SK-N-SH (cell line): ENCODE measurements around the gene RIMOC1. TPM values are rescaled to one million over a fixed set of nuclear protein-coding genes. Genes with fewer than 3 reads are reported as not detected.
"Not testable (repeated sequence)": the region's sequence is repeated elsewhere in the genome, so short reads cannot be mapped to it uniquely, and the experiment has no call there.

ENCODE experiments used
- CTCF ChIA-PET: fragments of 300-600, 350-600 bp; formaldehyde crosslinking; extraction: SDS; loops from one replicate; lab custom pipeline; 2021; lab: Yijun Ruan, JAX
- POLR2A ChIA-PET: fragments of 350-600 bp; sonication (Branson Sonifier 250); formaldehyde crosslinking; extraction: SDS; loops from one replicate; lab custom pipeline; 2020; ENCODE audit warnings: antibody characterized with exemption, inconsistent platforms; lab: Yijun Ruan, JAX
- DNase-seq: peaks from one replicate; pipeline ENCODE4 v3.0.0; 2012
- H2AFZ ChIP-seq: fragments of 200-600 bp; sonication (generic); 2 replicates; pipeline ENCODE4 v1.8.1; 2016; ENCODE audit warnings: antibody characterized with exemption, mild to moderate bottlenecking, low read depth
- H3F3A ChIP-seq: fragments of 200-600 bp; sonication (generic); replicated peaks from 2 replicates; pipeline ENCODE3; 2016; ENCODE audit warnings: antibody characterized with exemption, mild to moderate bottlenecking; ENCODE audit not compliant: insufficient read depth
- H3K27ac ChIP-seq, 2 experiments: fragments of 200-500 bp in 1 of 2; fragments of 200-600 bp in 1 of 2; sonication (Bioruptor generic) in 1 of 2; sonication (generic), shearing (Covaris generic) in 1 of 2; 2 replicates each; pipeline versions ENCODE4 v1.5.1 to v1.6.1; 2014 to 2016; ENCODE audit warnings: low read depth in 2 of 2, inconsistent platforms in 1 of 2, low read length in 1 of 2, mild to moderate bottlenecking in 1 of 2, mixed read lengths in 1 of 2
- H3K27me3 ChIP-seq: fragments of 200-600 bp; sonication (generic), shearing (Covaris generic); 2 replicates; pipeline ENCODE4 v1.6.1; 2016; ENCODE audit warnings: mixed run types; ENCODE audit not compliant: insufficient read depth
- H3K36me3 ChIP-seq, 2 experiments: fragments of 200-500 bp in 1 of 2; fragments of 200-600 bp in 1 of 2; sonication (Bioruptor generic) in 1 of 2; sonication (generic) in 1 of 2; replicated peaks in 1 of 2; 2 replicates each; pipeline versions ENCODE3 to v1.5.1; 2014 to 2016; ENCODE audit warnings: low read length in 1 of 2, mild to moderate bottlenecking in 1 of 2; ENCODE audit not compliant: insufficient read depth in 2 of 2, control insufficient read depth in 1 of 2
- H3K4me1 ChIP-seq, 2 experiments: fragments of 200-500 bp in 1 of 2; fragments of 200-600 bp in 1 of 2; sonication (Bioruptor generic) in 1 of 2; sonication (generic), shearing (Covaris generic) in 1 of 2; 2 replicates each; pipeline versions ENCODE4 v1.5.1 to v1.6.1; 2014 to 2016; ENCODE audit warnings: low read depth in 1 of 2, low read length in 1 of 2, mixed run types in 1 of 2; ENCODE audit not compliant: insufficient read depth in 2 of 2, control insufficient read depth in 1 of 2
- H3K4me2 ChIP-seq: fragments of 200-600 bp; sonication (generic), shearing (Covaris generic); 2 replicates; pipeline ENCODE4 v1.6.1; 2017; ENCODE audit warnings: mixed run types
- H3K4me3 ChIP-seq, 2 experiments: fragments of 200-500 bp in 1 of 2; fragments of 200-600 bp in 1 of 2; sonication (Bioruptor generic) in 1 of 2; sonication (generic), shearing (Covaris generic) in 1 of 2; 2 replicates each; pipeline versions ENCODE4 v1.5.1 to v1.8.1; 2014 to 2016; ENCODE audit warnings: low read depth in 2 of 2, inconsistent platforms in 1 of 2, low read length in 1 of 2, mild to moderate bottlenecking in 1 of 2, mixed read lengths in 1 of 2, moderate library complexity in 1 of 2
- H3K79me2 ChIP-seq: fragments of 200-600 bp; sonication (generic); 2 replicates; pipeline ENCODE4 v1.8.1; 2017; ENCODE audit warnings: mild to moderate bottlenecking; ENCODE audit not compliant: insufficient read depth
- H3K9ac ChIP-seq: fragments of 200-600 bp; sonication (generic); 2 replicates; pipeline ENCODE4 v1.6.1; 2017; ENCODE audit warnings: mixed run types
- H3K9me2 ChIP-seq: fragments of 200-600 bp; sonication (generic); 2 replicates; pipeline ENCODE4 v1.6.1; 2017; ENCODE audit warnings: mixed run types
- H3K9me3 ChIP-seq: fragments of 200-600 bp; sonication (generic); 2 replicates; pipeline ENCODE4 v1.6.1; 2017; ENCODE audit warnings: mixed run types, mild to moderate bottlenecking, moderate library complexity
- H4K20me1 ChIP-seq: fragments of 200-600 bp; sonication (generic); 2 replicates; pipeline ENCODE4 v1.6.1; 2017; ENCODE audit warnings: mild to moderate bottlenecking, mixed run types; ENCODE audit not compliant: insufficient read depth
- FOSL2 ChIP-seq: IDR thresholded peaks from 2 replicates; pipeline ENCODE4 v1.4.0; 2012; ENCODE audit warnings: low read depth, mild to moderate bottlenecking, moderate library complexity, borderline replicate concordance
- FOXM1 ChIP-seq: IDR thresholded peaks from 2 replicates; pipeline ENCODE4 v1.4.0; 2012; ENCODE audit warnings: low read depth, mild to moderate bottlenecking
- MAX ChIP-seq: IDR thresholded peaks from 2 replicates; pipeline ENCODE4 v1.4.0; 2012; ENCODE audit warnings: low read depth
- MXI1 ChIP-seq: IDR thresholded peaks from 2 replicates; pipeline ENCODE4 v1.6.1; 2012; ENCODE audit warnings: mild to moderate bottlenecking, low read depth, low read length, improper control_type of control experiment
- NFIC ChIP-seq: IDR thresholded peaks from 2 replicates; pipeline ENCODE4 v1.4.0; 2012; ENCODE audit warnings: borderline replicate concordance
- NRF1 ChIP-seq: IDR thresholded peaks from 2 replicates; pipeline ENCODE4 v1.6.1; 2012; ENCODE audit warnings: low read depth, mild to moderate bottlenecking, low read length
- PBX3 ChIP-seq: IDR thresholded peaks from 2 replicates; pipeline ENCODE4; 2012
- RCOR1 ChIP-seq: fragments of 150-350 bp; IDR thresholded peaks from 2 replicates; pipeline ENCODE4 v1.6.1; 2017; ENCODE audit warnings: antibody characterized with exemption, low read length
- RFX5 ChIP-seq: IDR thresholded peaks from 2 replicates; pipeline ENCODE4 v1.6.1; 2012; ENCODE audit warnings: mild to moderate bottlenecking, improper control_type of control experiment, low read length
- TEAD4 ChIP-seq: IDR thresholded peaks from 2 replicates; pipeline ENCODE4 v1.4.0; 2012; ENCODE audit warnings: mild to moderate bottlenecking, borderline replicate concordance; ENCODE audit not compliant: insufficient read depth
- USF1 ChIP-seq: IDR thresholded peaks from 2 replicates; pipeline ENCODE4 v1.4.0; 2012; ENCODE audit warnings: low read depth, borderline replicate concordance
- WGBS: methylation state at CpG from one replicate; pipeline ENCODE4 v1.1.6; 2017; ENCODE audit warnings: low lambda C conversion rate; 5-methylcytosine and 5-hydroxymethylcytosine counted together
- polyA plus RNA-seq, 3 experiments: library from polyadenylated mRNA; depleted of rRNA; stranded (reverse); fragments of >200 nt; gene quantifications; 2 replicates each; pipeline ENCODE4 v1.2.3, GENCODE V29; 2012

The RIMOC1 gene
- polyA plus RNA-seq, 1 of the 3 experiments (the other 2 are of a cell fraction): 6.5 TPM

GRCh38 chr5:41940641-41941040 is 36.5 kb downstream of the RIMOC1 start:
- ChIA-PET POLR2A (no interaction called here), CTCF (interaction anchor here (0.7 to 1.0 kb wide), 2 partner anchors 15 to 32 kb away, joined by 3 read pairs; partner anchors contain the start of gene FBXO4)
- 93% methylated on average over 1 of the region's 1 CpG for WGBS

GRCh38 chr5:41945332-41945955 is 41.3 kb downstream of the RIMOC1 start:
- H2AFZ ChIP-seq, H3F3A ChIP-seq, DNase-seq, H3K27me3 ChIP-seq, H3K79me2 ChIP-seq, H3K9me2 ChIP-seq, H4K20me1 ChIP-seq, H3K9me3 ChIP-seq, H3K9ac ChIP-seq, H3K27ac ChIP-seq, H3K4me3 ChIP-seq, CTCF ChIA-PET, H3K36me3 ChIP-seq, H3K4me1 ChIP-seq, POLR2A ChIA-PET, H3K4me2 ChIP-seq: not testable (repeated sequence)
- 82% methylated on average over 7 of the region's 7 CpGs for WGBS

More at GRCh38 chr5:41940641-41941040, 36.5 kb downstream of the RIMOC1 start:
- H4K20me1 ChIP-seq: no peaks in the 10 kb centered on the region
- no peaks in the 10 kb centered on the region for H3K79me2 ChIP-seq
- H3K4me3 ChIP-seq: no peak overlapping the region
- no peak overlapping the region; the same call in 1 of the 2 replicates for H2AFZ ChIP-seq
- no peak for DNase-seq
- H3K9me3 ChIP-seq: no peaks in the 10 kb centered on the region
- TF ChIP-seq PBX3 (no peak), NRF1 (no peak), MAX (no peak), NFIC (no peak), FOSL2 (no peak), RCOR1 (no peak), RFX5 (no peak), TEAD4 (no peak), MXI1 (no peak), FOXM1 (no peak), USF1 (no peak)
- no peak overlapping the region for H3K9ac ChIP-seq
- H3F3A ChIP-seq: no peaks in the 10 kb centered on the region
- no peaks in the 10 kb centered on the region for H3K36me3 ChIP-seq
- H3K4me1 ChIP-seq: no peaks in the 10 kb centered on the region
- H3K4me2 ChIP-seq: no peak overlapping the region
- H3K9me2 ChIP-seq: no peaks in the 10 kb centered on the region
- no peak overlapping the region for H3K27ac ChIP-seq
- H3K27me3 ChIP-seq: no peaks in the 10 kb centered on the region
